ENCODE results near the gene PRKG1.

Gene PRKG1

GRCh38 chr10:51832652-51833383 lies 758.5 kb downstream of the PRKG1 start:
- Histone ChIP-seq H3K9ac (ENCODE audit: low read depth, low read length) (no peak overlapping the region), H3K4me1 (ENCODE audit: insufficient read depth, low read length) (peaks cover 12% of the 10 kb centered on the region), H3K4me3 (ENCODE audit: low read length) (no peak overlapping the region), H3K27me3 (ENCODE audit: insufficient read depth, low read length) (no peaks in the 10 kb centered on the region), H3K36me3 (ENCODE audit: insufficient read depth, low read length) (no peaks in the 10 kb centered on the region), H3K27ac (ENCODE audit: low read depth, low read length) (no peak overlapping the region; the same call in 1 of the 2 replicates), H3K9me3 (ENCODE audit: insufficient read depth, low read depth, low read length) (peaks cover 9% of the 10 kb centered on the region; the same call in 1 of the 2 replicates)
- WGBS, result 83% methylated on average over 7 of the region's 7 CpGs

GRCh38 chr10:51834548-51834947 lies 760.3 kb downstream of the PRKG1 start:
- H3K9ac ChIP-seq (ENCODE audit: low read depth, low read length), result no peak overlapping the region
- peaks cover 28% of the 10 kb centered on the region for H3K4me1 ChIP-seq (ENCODE audit: insufficient read depth, low read length)
- no peak overlapping the region for H3K27ac ChIP-seq (ENCODE audit: low read depth, low read length)
- H3K9me3 ChIP-seq (ENCODE audit: insufficient read depth, low read depth, low read length), result peaks cover 6% of the 10 kb centered on the region; the same call in 1 of the 2 replicates
- no peaks in the 10 kb centered on the region for H3K36me3 ChIP-seq (ENCODE audit: insufficient read depth, low read length)
- 90% methylated on average over 1 of the region's 1 CpG for WGBS
- H3K4me3 ChIP-seq (ENCODE audit: low read length), result no peak overlapping the region
- H3K27me3 ChIP-seq (ENCODE audit: insufficient read depth, low read length), result no peaks in the 10 kb centered on the region

DNA sequence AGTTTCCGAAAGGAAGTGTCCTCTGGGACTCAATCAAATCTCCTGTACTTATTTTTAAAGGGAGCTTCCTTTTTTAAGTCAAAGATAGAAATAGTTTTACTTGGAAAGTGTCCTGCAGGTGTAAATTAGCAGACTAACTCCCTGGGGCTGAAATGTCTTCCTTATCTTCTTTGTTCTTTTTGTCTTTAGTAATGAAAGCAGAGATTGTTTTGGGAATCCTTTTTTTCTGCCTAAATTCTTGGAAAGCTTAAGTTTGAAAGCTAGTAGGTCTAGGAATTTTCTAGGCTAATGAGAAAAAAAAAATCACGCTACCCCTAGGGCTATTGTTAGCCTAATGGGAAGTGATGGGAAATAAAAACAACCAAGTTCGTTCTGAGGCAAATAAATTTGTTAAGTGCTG lies 764.2 kb downstream of the PRKG1 start:
- Histone ChIP-seq H3K27ac (ENCODE audit: low read depth, low read length) (peak overlapping the region; percentile 67), H3K27me3 (ENCODE audit: insufficient read depth, low read length) (no peaks in the 10 kb centered on the region), H3K4me3 (ENCODE audit: low read length) (no peak overlapping the region), H3K36me3 (ENCODE audit: insufficient read depth, low read length) (no peaks in the 10 kb centered on the region), H3K9me3 (ENCODE audit: insufficient read depth, low read depth, low read length) (peaks cover 6% of the 10 kb centered on the region; the same call in 1 of the 2 replicates), H3K9ac (ENCODE audit: low read depth, low read length) (no peak overlapping the region), H3K4me1 (ENCODE audit: insufficient read depth, low read length) (peaks cover 24% of the 10 kb centered on the region)
- WGBS, result 25% methylated on average over 3 of the region's 3 CpGs

GRCh38 chr10:51843966-51844365 lies 769.7 kb downstream of the PRKG1 start:
- WGBS, result 76% methylated on average over 1 of the region's 2 CpGs
- H3K27ac ChIP-seq (ENCODE audit: low read depth, low read length), result no peak overlapping the region
- no peaks in the 10 kb centered on the region for H3K36me3 ChIP-seq (ENCODE audit: insufficient read depth, low read length)
- H3K27me3 ChIP-seq (ENCODE audit: insufficient read depth, low read length), result no peaks in the 10 kb centered on the region
- peaks cover 27% of the 10 kb centered on the region for H3K4me1 ChIP-seq (ENCODE audit: insufficient read depth, low read length)
- H3K9me3 ChIP-seq (ENCODE audit: insufficient read depth, low read depth, low read length), result no peaks in the 10 kb centered on the region
- H3K4me3 ChIP-seq (ENCODE audit: low read length), result no peak overlapping the region
- H3K9ac ChIP-seq (ENCODE audit: low read depth, low read length), result no peak overlapping the region

DNA sequence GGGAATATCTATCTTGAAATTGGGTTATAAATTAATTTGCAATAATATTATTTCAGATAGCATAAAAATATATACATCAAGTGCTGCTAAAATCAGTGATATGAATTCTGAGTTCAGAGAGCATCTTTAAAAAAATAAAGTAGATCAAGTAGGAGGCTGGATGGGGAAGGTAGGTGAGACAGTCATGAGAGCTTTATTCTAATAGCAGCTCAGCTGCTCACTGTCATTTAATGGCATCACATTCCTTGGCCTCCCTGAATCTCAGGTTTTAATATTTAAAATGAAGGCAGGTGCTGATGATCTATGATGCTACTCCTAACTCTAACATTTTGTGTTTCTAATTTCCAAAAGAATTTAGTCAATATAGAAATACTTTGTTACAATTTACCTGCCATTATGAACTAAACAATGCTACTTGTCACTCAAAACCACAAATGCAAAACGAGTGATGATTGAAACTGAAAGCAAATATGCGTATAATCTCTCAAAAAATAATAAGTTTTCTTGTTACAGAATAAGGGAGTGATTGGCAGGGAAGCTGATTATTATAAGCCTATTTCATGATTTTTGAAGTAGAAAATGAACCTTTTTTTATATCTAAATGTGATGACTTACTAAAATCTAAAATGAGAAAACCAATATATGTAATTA lies 772.7 kb downstream of the PRKG1 start:
- no peak overlapping the region for H3K27ac ChIP-seq (ENCODE audit: low read depth, low read length)
- H3K9me3 ChIP-seq (ENCODE audit: insufficient read depth, low read depth, low read length), result no peaks in the 10 kb centered on the region; the same call in 1 of the 2 replicates
- no peak overlapping the region for H3K9ac ChIP-seq (ENCODE audit: low read depth, low read length)
- H3K27me3 ChIP-seq (ENCODE audit: insufficient read depth, low read length), result no peaks in the 10 kb centered on the region
- H3K4me3 ChIP-seq (ENCODE audit: low read length), result no peak overlapping the region
- no peaks in the 10 kb centered on the region for H3K36me3 ChIP-seq (ENCODE audit: insufficient read depth, low read length)
- 100% methylated on average over 2 of the region's 2 CpGs for WGBS
- peaks cover 22% of the 10 kb centered on the region; the same call in 1 of the 2 replicates for H3K4me1 ChIP-seq (ENCODE audit: insufficient read depth, low read length)

- Histone ChIP-seq H3K9ac (ENCODE audit: low read depth, low read length) (no peak overlapping the region), H3K27ac (ENCODE audit: low read depth, low read length) (no peak overlapping the region), H3K36me3 (ENCODE audit: insufficient read depth, low read length) (no peaks in the 10 kb centered on the region), H3K4me1 (ENCODE audit: insufficient read depth, low read length) (peaks cover 18% of the 10 kb centered on the region), H3K4me3 (ENCODE audit: low read length) (no peak overlapping the region), H3K9me3 (ENCODE audit: insufficient read depth, low read depth, low read length) (peaks cover 11% of the 10 kb centered on the region; the same call in 1 of the 2 replicates), H3K27me3 (ENCODE audit: insufficient read depth, low read length) (no peaks in the 10 kb centered on the region)
These were observed 778.0 kb downstream of the PRKG1 start for GRCh38 chr10:51852297-51852696.

DNA sequence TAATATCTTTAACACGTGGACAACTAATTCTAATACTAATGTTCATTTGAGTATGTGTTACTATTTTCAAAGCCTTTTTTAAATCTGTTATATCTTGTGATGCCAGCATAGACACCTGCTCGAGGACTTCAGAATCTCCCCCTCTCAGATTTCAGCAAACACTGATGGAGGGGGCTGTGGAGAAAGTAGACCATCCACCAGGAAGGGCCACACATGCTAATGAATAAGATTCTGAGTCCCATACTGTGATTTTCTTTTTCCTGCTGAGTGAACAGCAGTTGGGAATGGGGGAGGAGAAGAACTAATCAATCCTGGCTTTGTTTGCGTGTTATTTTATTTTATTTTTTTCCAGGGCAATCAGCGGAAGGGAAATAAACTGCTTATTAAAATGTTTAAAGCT lies 783.0 kb downstream of the PRKG1 start:
- peaks cover 17% of the 10 kb centered on the region for H3K4me1 ChIP-seq (ENCODE audit: insufficient read depth, low read length)
- peaks cover 11% of the 10 kb centered on the region; the same call in 1 of the 2 replicates for H3K9me3 ChIP-seq (ENCODE audit: insufficient read depth, low read depth, low read length)
- no peak overlapping the region for H3K4me3 ChIP-seq (ENCODE audit: low read length)
- H3K27ac ChIP-seq (ENCODE audit: low read depth, low read length), result no peak overlapping the region
- no peaks in the 10 kb centered on the region for H3K27me3 ChIP-seq (ENCODE audit: insufficient read depth, low read length)
- WGBS, result 41% methylated on average over 2 of the region's 4 CpGs
- no peaks in the 10 kb centered on the region for H3K36me3 ChIP-seq (ENCODE audit: insufficient read depth, low read length)
- no peak overlapping the region for H3K9ac ChIP-seq (ENCODE audit: low read depth, low read length)

DNA sequence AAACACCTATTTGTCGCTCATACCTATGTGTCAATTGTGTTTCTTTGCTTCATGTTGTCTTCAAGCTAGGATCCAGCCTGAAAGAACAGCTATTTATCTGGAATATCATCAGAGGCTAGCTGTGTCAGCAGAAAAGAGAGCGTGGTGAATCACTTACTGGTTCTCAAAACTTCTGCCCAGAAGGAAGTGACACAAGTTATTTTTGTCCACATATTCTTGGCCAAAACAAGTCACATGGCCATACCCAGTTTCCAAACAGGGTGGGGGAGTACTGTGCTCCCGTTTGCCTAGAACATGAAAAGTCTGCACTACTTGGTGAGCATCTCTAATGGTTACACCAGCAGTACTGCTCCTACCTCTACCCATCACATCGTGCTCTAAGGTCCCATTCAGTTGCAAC lies 786.0 kb downstream of the PRKG1 start:
- Histone ChIP-seq H3K36me3 (ENCODE audit: insufficient read depth, low read length) (no peaks in the 10 kb centered on the region), H3K9me3 (ENCODE audit: insufficient read depth, low read depth, low read length) (peaks cover 7% of the 10 kb centered on the region; the same call in 1 of the 2 replicates), H3K4me3 (ENCODE audit: low read length) (no peak overlapping the region), H3K9ac (ENCODE audit: low read depth, low read length) (no peak overlapping the region), H3K27ac (ENCODE audit: low read depth, low read length) (no peak overlapping the region), H3K4me1 (ENCODE audit: insufficient read depth, low read length) (peaks cover 17% of the 10 kb centered on the region), H3K27me3 (ENCODE audit: insufficient read depth, low read length) (no peaks in the 10 kb centered on the region)
- WGBS, result 92% methylated on average over 4 of the region's 4 CpGs

- no peaks in the 10 kb centered on the region for H3K27me3 ChIP-seq (ENCODE audit: insufficient read depth, low read length)
- H3K9me3 ChIP-seq (ENCODE audit: insufficient read depth, low read depth, low read length), result 0 out of 2 replicates have a peak, but pooled peaks cover under 1% of the 10 kb centered on the region
- H3K4me1 ChIP-seq (ENCODE audit: insufficient read depth, low read length), result peaks cover 17% of the 10 kb centered on the region
- H3K9ac ChIP-seq (ENCODE audit: low read depth, low read length), result no peak overlapping the region
- no peaks in the 10 kb centered on the region for H3K36me3 ChIP-seq (ENCODE audit: insufficient read depth, low read length)
- no peak overlapping the region for H3K4me3 ChIP-seq (ENCODE audit: low read length)
- H3K27ac ChIP-seq (ENCODE audit: low read depth, low read length), result no peak overlapping the region
- WGBS, result 71% methylated on average over 1 of the region's 1 CpG
These were observed 786.8 kb downstream of the PRKG1 start for GRCh38 chr10:51861051-51861450.

GRCh38 chr10:51861731-51862130 lies 787.4 kb downstream of the PRKG1 start:
- Histone ChIP-seq H3K9ac (ENCODE audit: low read depth, low read length) (no peak overlapping the region), H3K36me3 (ENCODE audit: insufficient read depth, low read length) (no peaks in the 10 kb centered on the region), H3K27ac (ENCODE audit: low read depth, low read length) (no peak overlapping the region), H3K4me1 (ENCODE audit: insufficient read depth, low read length) (peaks cover 17% of the 10 kb centered on the region), H3K27me3 (ENCODE audit: insufficient read depth, low read length) (no peaks in the 10 kb centered on the region), H3K4me3 (ENCODE audit: low read length) (no peak overlapping the region), H3K9me3 (ENCODE audit: insufficient read depth, low read depth, low read length) (no peaks in the 10 kb centered on the region)
- WGBS, result 92% methylated on average over 4 of the region's 4 CpGs

DNA sequence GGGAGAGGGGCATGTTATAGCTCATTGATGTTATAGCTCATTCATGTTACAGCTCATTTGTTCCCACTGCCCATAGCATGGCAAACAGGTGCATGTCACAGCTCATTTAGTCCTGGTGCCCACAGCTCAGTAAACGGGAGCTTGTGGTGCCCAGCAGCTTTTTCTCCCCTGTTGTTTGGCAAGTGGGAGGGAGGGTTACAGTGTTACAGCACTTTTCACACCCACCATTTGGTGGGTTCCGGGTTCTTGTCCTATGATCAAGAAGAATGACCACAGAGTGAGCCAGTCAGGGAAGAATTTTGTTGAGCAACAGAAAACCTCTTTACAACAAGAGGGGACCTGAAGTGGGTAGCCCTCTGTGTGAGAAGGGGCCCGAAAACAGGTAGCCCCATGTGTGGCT lies 787.9 kb downstream of the PRKG1 start:
- whole genome bisulfite sequencing, result 94% methylated on average over 3 of the region's 3 CpGs
- Histone ChIP-seq H3K36me3 (ENCODE audit: insufficient read depth, low read length) (no peaks in the 10 kb centered on the region), H3K9ac (ENCODE audit: low read depth, low read length) (no peak overlapping the region), H3K4me1 (ENCODE audit: insufficient read depth, low read length) (peaks cover 14% of the 10 kb centered on the region), H3K9me3 (ENCODE audit: insufficient read depth, low read depth, low read length) (no peaks in the 10 kb centered on the region), H3K27me3 (ENCODE audit: insufficient read depth, low read length) (no peaks in the 10 kb centered on the region), H3K4me3 (ENCODE audit: low read length) (no peak overlapping the region), H3K27ac (ENCODE audit: low read depth, low read length) (no peak overlapping the region)

Data from HUES64 (cell line).